A673 (cell line): ENCODE results near the gene VTI1B. TPM values are rescaled to one million over a fixed set of nuclear protein-coding genes. Genes with fewer than 3 reads are reported as not detected.
"Not testable (repeated sequence)": the region's sequence is repeated elsewhere in the genome, so short reads cannot be mapped to it uniquely, and the experiment has no call there.

ENCODE experiments used
- BruUV-seq: library from RNA; stranded (reverse); fragments of 400-500 nt; replicated peaks from 2 replicates; lab custom pipeline; 2021; lab: Mats Ljungman, UMichigan
- CTCF ChIA-PET: fragments of 300-600 bp; sonication (Branson Sonifier 250); formaldehyde crosslinking; loops from one replicate; lab custom pipeline; 2022; ENCODE audit warnings: antibody characterized with exemption; lab: Charles Lee
- POLR2A ChIA-PET: fragments of 300-600 bp; sonication (Branson Sonifier 250); formaldehyde crosslinking; loops from one replicate; lab custom pipeline; 2022; ENCODE audit warnings: antibody characterized with exemption; ENCODE audit not compliant: low non-redundant PET; lab: Charles Lee
- DNase-seq: peaks from one replicate; pipeline ENCODE4 v3.0.0-alpha.2; 2015; ENCODE audit warnings: low spot score
- H3K27ac ChIP-seq: fragments of 200-600 bp; sonication (generic); 2 replicates; pipeline ENCODE4 v1.5.1; 2016; ENCODE audit warnings: mixed run types, low read depth, mild to moderate bottlenecking, mixed read lengths, antibody characterized with exemption, low read length; ENCODE audit not compliant: poor library complexity, severe bottlenecking
- H3K27me3 ChIP-seq: fragments of 200-600 bp; sonication (generic); replicated peaks from 2 replicates; pipeline ENCODE4 v1.6.1; 2017; ENCODE audit warnings: mixed run types, low read depth, mild to moderate bottlenecking, mixed read lengths, antibody characterized with exemption, low read length; ENCODE audit not compliant: insufficient read depth, poor library complexity
- H3K36me3 ChIP-seq: fragments of 200-600 bp; sonication (generic); 2 replicates; pipeline ENCODE4 v1.6.1; 2016; ENCODE audit warnings: mixed run types, mild to moderate bottlenecking, mixed read lengths, antibody characterized with exemption, low read length; ENCODE audit not compliant: insufficient read depth, poor library complexity, severe bottlenecking
- H3K4me1 ChIP-seq: fragments of 200-600 bp; sonication (generic); 2 replicates; pipeline ENCODE4 v1.6.1; 2017; ENCODE audit warnings: mixed run types, mild to moderate bottlenecking, mixed read lengths, antibody characterized with exemption, low read length; ENCODE audit not compliant: insufficient read depth, poor library complexity, severe bottlenecking
- H3K4me3 ChIP-seq: fragments of 200-600 bp; sonication (generic); 2 replicates; pipeline ENCODE4 v1.5.1; 2016; ENCODE audit warnings: low read depth, mixed run types, mild to moderate bottlenecking, mixed read lengths, low read length; ENCODE audit not compliant: poor library complexity, severe bottlenecking
- H3K9me3 ChIP-seq: fragments of 200-600 bp; sonication (generic); 2 replicates; pipeline ENCODE4 v1.6.1; 2016; ENCODE audit warnings: mixed run types, low read depth, mild to moderate bottlenecking, mixed read lengths, antibody characterized with exemption, low read length; ENCODE audit not compliant: poor library complexity, severe bottlenecking
- CTCF ChIP-seq: fragments of 300-800, 200-600 bp; sonication (generic); conservative IDR thresholded peaks from 2 replicates; pipeline ENCODE4 v1.5.1; 2017; ENCODE audit warnings: low read depth, mild to moderate bottlenecking, antibody characterized with exemption, low read length, moderate library complexity, mixed read lengths
- EZH2 ChIP-seq: fragments of 200-600 bp; sonication (generic); IDR thresholded peaks from 2 replicates; pipeline ENCODE4 v1.6.1; 2017; ENCODE audit warnings: borderline replicate concordance, low read depth, mild to moderate bottlenecking, mixed read lengths, antibody characterized with exemption, low read length; ENCODE audit not compliant: poor library complexity, severe bottlenecking
- intact Hi-C: fragments of 100-400 bp; cut with micrococcal nuclease; formaldehyde crosslinking; loops from one replicate; pipeline ENCODE4 v1.10.0; 2022; ENCODE audit not compliant: unreplicated experiment
- total RNA-seq: library from RNA; stranded (reverse); gene quantifications from 2 replicates; pipeline ENCODE4 v1.2.3, GENCODE V29; 2021

Gene VTI1B
- total RNA-seq, 1 experiment from 2014 or later: 123 TPM

GRCh38 chr14:67607646-67608045, 66.8 kb downstream of the VTI1B start:
- Histone ChIP-seq H3K4me1 (no peaks in the 10 kb centered on the region), H3K27me3 (no peaks in the 10 kb centered on the region), H3K27ac (no peak overlapping the region), H3K36me3 (no peaks in the 10 kb centered on the region), H3K4me3 (no peak overlapping the region), H3K9me3 (no peaks in the 10 kb centered on the region)
- no peak for DNase-seq
- no TSS peak for BruUV-seq
- ChIA-PET CTCF (no interaction called here), POLR2A (no interaction called here)
- TF ChIP-seq EZH2 (no peak), CTCF (no peak)
- intact Hi-C loops: no loop called here

GRCh38 chr14:67602995-67603545, 71.4 kb downstream of the VTI1B start:
- no peak for TF ChIP-seq CTCF
- TF ChIP-seq EZH2: no peak
- no peak for DNase-seq
- ChIA-PET CTCF (no interaction called here), POLR2A (no interaction called here)
- H3K9me3 ChIP-seq: no peaks in the 10 kb centered on the region
- no peaks in the 10 kb centered on the region for H3K36me3 ChIP-seq
- BruUV-seq: no TSS peak
- H3K4me1 ChIP-seq: no peaks in the 10 kb centered on the region
- H3K27ac ChIP-seq: no peak overlapping the region
- intact Hi-C loops: no loop called here
- no peaks in the 10 kb centered on the region for H3K27me3 ChIP-seq
- H3K4me3 ChIP-seq: no peak overlapping the region

- no peaks in the 10 kb centered on the region for H3K4me1 ChIP-seq
- no TSS peak for BruUV-seq
- DNase-seq: no peak
- ChIA-PET POLR2A (no interaction called here), CTCF (no interaction called here)
- no peaks in the 10 kb centered on the region for H3K36me3 ChIP-seq
- no peak overlapping the region for H3K4me3 ChIP-seq
- TF ChIP-seq EZH2 (no peak), CTCF (no peak)
- no peaks in the 10 kb centered on the region for H3K27me3 ChIP-seq
- intact Hi-C loops: no loop called here
- H3K9me3 ChIP-seq: no peaks in the 10 kb centered on the region
- H3K27ac ChIP-seq: no peak overlapping the region
Observed at GRCh38 chr14:67602076-67602475, 72.4 kb downstream of the VTI1B start.

- Histone ChIP-seq H3K4me3 (peak overlapping the region; percentile 73), H3K27ac (peak overlapping the region; percentile 55)
- H3K36me3 ChIP-seq, DNase-seq, H3K9me3 ChIP-seq, POLR2A ChIA-PET, H3K27me3 ChIP-seq, BruUV-seq, H3K4me1 ChIP-seq, intact Hi-C loops: not testable (repeated sequence)
- CTCF ChIA-PET: interaction anchor here (0.6 to 2.0 kb wide), 9 partner anchors 14 to 104 kb away, joined by 3 to 11 read pairs (median 4); partner anchors contain the start of gene RDH11
Observed at GRCh38 chr14:67600562-67600974, 73.9 kb downstream of the VTI1B start.
